AG10803 (cell line): ENCODE data around the gene MOB3C.

Experiments
- DNase-seq: peaks from one replicate; pipeline ENCODE4 v3.0.0; 2010; ENCODE audit warnings: low read depth
- H3K4me3 ChIP-seq: 2 replicates; pipeline ENCODE4 v1.5.1; 2011; ENCODE audit warnings: mild to moderate bottlenecking, low read length, control low read depth
- CTCF ChIP-seq: conservative IDR thresholded peaks from 2 replicates; pipeline ENCODE4 v1.5.1; 2011; ENCODE audit warnings: mild to moderate bottlenecking, low read length, control low read depth, inconsistent platforms

The MOB3C gene

DNA sequence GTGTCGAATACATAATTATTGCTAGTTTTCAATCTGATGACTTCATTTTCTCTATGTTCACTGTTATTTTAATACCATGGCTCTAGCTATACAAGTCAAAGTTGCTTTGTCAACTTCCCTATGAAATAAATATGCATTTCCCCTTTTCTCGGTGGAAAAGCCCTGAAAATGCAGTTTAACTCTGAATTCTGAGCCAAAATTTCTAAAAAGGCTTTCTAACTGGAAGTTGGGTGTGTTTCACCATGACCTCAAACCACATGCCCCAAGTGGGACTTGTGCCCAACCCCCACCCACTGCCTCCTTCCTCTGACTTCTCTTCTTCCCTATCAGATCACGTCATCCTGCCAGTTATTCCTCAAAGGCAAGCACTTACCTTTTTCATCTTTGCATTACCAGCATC lies 21.5 kb downstream of the MOB3C start:
- DNase-seq: no peak
- no peak overlapping the region for H3K4me3 ChIP-seq
- TF ChIP-seq CTCF: no peak

DNA sequence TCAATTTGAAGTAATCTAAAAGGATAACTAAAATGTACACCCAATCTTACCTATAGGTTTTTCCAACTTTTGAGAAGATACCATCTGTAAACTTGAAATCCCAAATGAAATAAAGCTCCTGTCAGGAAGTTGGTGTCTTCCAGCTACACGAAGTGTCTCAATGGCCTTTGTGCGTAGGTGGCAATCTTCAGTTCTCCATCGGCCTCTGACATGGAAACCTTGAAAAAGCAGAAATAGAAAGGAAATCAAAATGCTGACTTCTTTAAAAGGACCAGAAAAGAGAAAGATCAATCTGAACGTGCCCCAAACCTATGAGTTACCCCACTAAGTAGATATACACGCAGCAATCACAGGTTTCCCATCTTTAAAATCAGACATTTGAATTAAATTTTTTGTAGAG lies 22.5 kb downstream of the MOB3C start:
- no peak for DNase-seq
- TF ChIP-seq CTCF: no peak

GRCh38 chr1:46592823-46593222 lies 23.8 kb downstream of the MOB3C start:
- no peak for DNase-seq
- no peak overlapping the region for H3K4me3 ChIP-seq
- TF ChIP-seq CTCF: no peak

More for the DNA sequence above, 22.5 kb downstream of the MOB3C start:
- no peak overlapping the region for H3K4me3 ChIP-seq

GRCh38 chr1:46589529-46589928 lies 27.1 kb downstream of the MOB3C start:
- no peak for TF ChIP-seq CTCF
- DNase-seq: no peak
- H3K4me3 ChIP-seq: no peak overlapping the region

DNA sequence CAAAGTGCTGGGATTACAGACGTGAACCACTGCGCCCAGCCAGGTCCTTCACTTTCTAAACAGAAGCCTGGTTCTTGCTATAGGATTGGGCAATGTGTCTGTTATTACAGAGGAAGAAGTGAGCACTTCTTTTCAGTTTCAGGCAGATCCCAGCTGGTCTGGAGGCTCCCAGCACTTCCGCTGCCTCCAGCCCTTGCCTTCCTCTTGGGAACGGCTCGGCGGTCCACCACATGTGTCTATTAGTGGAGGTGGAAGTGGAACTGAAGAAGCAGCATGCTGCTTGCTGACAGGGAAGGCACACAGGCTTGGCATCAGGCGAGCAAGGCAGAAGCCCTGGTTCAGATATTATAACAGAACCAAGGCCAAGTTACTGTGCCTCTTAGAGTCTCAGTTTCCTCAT lies 29.5 kb downstream of the MOB3C start:
- no peak for DNase-seq
- no peak for TF ChIP-seq CTCF
- no peak overlapping the region for H3K4me3 ChIP-seq

DNA sequence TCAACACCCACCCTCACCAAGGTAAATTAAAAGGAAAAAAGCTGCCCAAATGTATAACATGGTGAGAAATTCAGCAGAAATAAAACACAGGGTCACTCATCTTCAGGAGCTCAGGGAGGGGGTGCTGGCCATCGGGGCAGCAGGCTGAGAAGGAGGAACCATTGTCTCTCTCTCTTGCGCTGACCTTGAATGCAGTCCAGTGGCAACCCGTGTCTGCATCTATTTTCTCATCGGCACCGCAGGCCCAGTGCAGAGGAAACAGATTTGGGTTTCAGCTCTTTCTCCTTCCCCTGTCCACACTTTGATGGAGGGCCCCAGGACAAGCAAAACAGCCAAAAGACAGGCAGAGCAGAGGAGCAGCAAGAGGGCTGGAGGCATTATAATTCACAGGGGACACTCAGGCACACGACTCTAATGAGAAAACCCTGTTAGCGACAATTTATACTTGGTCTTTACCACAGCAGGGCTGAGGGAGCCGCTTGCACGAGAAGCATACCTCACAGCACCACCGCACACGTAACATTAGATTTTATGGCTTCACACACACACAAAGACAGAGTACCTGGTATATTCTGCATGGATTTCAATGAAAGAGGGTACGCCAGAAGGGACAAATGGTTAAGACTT lies 31.2 kb downstream of the MOB3C start:
- no peak overlapping the region for H3K4me3 ChIP-seq
- DNase-seq: no peak
- TF ChIP-seq CTCF: no peak

DNA sequence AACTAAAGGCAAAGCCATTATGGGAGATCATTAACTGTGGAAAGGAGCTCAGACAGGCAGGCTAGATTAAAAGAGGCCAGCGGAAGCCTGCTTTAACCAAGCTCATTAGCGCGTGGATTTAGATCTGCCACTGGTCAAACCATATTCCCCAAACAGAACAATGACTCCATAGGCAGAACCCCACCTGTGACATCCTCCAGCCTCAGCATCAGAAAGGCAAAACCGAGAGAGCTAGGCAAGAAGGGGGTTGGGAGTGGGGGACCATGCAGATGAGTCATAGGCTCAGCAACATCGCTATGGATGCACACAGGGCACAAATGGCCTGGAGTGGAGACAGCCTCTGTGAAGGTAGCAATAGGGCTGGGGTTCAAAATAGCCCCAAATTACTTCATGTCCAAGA lies 33.1 kb downstream of the MOB3C start:
- DNase-seq: no peak
- no peak overlapping the region for H3K4me3 ChIP-seq
- TF ChIP-seq CTCF: no peak
